B cell (primary cell): ENCODE data around the gene IFIT2. TPM values are rescaled to one million over a fixed set of nuclear protein-coding genes. Genes with fewer than 3 reads are reported as not detected.

ENCODE experiments used
- ATAC-seq: fragments of 200-7000 bp; cut with Tn5 transposase; one replicate; pipeline ENCODE4 v1.10.0; 2021; ENCODE audit warnings: low read depth, mild to moderate bottlenecking, moderate number of reproducible peaks, moderate library complexity
- CTCF ChIA-PET: fragments of 350-600 bp; sonication (Branson Sonifier 250); formaldehyde crosslinking; loops from one replicate; lab custom pipeline; 2021; ENCODE audit warnings: antibody characterized with exemption, inconsistent platforms; lab: Charles Lee
- POLR2A ChIA-PET: fragments of 350-600 bp; sonication (Branson Sonifier 250); formaldehyde crosslinking; loops from one replicate; lab custom pipeline; 2021; ENCODE audit warnings: antibody characterized with exemption; lab: Charles Lee
- DNase-seq: peaks from one replicate; pipeline ENCODE4 v3.0.0; 2013
- H2AFZ ChIP-seq: 2 replicates; pipeline ENCODE4 v1.6.1; 2012; ENCODE audit warnings: mild to moderate bottlenecking, low read depth, low read length; ENCODE audit not compliant: insufficient read depth, poor library complexity, severe bottlenecking
- H3K27ac ChIP-seq, 2 donors: 1 replicate in 1 of 2; 2 replicates in 1 of 2; pipeline ENCODE4 v1.5.1; 2012 to 2013; ENCODE audit warnings: low read length in 2 of 2, mild to moderate bottlenecking in 2 of 2, moderate library complexity in 1 of 2
- H3K27me3 ChIP-seq, 4 experiments: fragments of 200-600 bp in 1 of 4; sonication (generic) in 1 of 4; replicated peaks in 1 of 4; 1 replicate in 2 of 4; 2 replicates in 2 of 4; pipeline versions ENCODE4 v1.6.1 to v1.7.0; 2013 to 2016; ENCODE audit warnings: low read length in 3 of 4, mild to moderate bottlenecking in 2 of 4, mixed read lengths in 1 of 4, moderate library complexity in 1 of 4; ENCODE audit not compliant: insufficient read depth in 4 of 4, control insufficient read depth in 3 of 4; ENCODE audit errors: control extremely low read depth in 1 of 4
- H3K36me3 ChIP-seq, 2 experiments: replicated peaks in 1 of 2; 1 replicate in 1 of 2; 2 replicates in 1 of 2; pipeline versions ENCODE4 v1.6.1 to v1.7.1; 2013; ENCODE audit warnings: low read length in 1 of 2; ENCODE audit not compliant: insufficient read depth in 2 of 2, control insufficient read depth in 1 of 2; ENCODE audit errors: control extremely low read depth in 1 of 2, extremely low read depth in 1 of 2
- H3K4me1 ChIP-seq, 2 donors: fragments of 200-600 bp in 1 of 2; sonication (generic) in 1 of 2; 1 replicate in 1 of 2; 2 replicates in 1 of 2; pipeline versions ENCODE4 v1.5.1 to v1.6.1; 2013 to 2017; ENCODE audit warnings: low read length in 2 of 2; ENCODE audit not compliant: control insufficient read depth in 2 of 2, insufficient read depth in 2 of 2
- H3K4me2 ChIP-seq: replicated peaks from 2 replicates; pipeline ENCODE3; 2012; ENCODE audit warnings: mild to moderate bottlenecking, low read depth, low read length; ENCODE audit not compliant: poor library complexity, severe bottlenecking
- H3K4me3 ChIP-seq, 5 experiments: fragments of 200-600 bp in 1 of 5; sonication (generic) in 1 of 5; 1 replicate in 3 of 5; 2 replicates in 2 of 5; pipeline versions ENCODE4 v1.5.1 to v1.7.0; 2011 to 2016; ENCODE audit warnings: low read length in 4 of 5, mild to moderate bottlenecking in 4 of 5, low read depth in 2 of 5, control low read depth in 1 of 5, moderate library complexity in 1 of 5; ENCODE audit not compliant: insufficient read depth in 1 of 5; ENCODE audit errors: control extremely low read depth in 1 of 5, extremely low read depth in 1 of 5
- H3K79me2 ChIP-seq: fragments of 200-600 bp; sonication (generic); one replicate; pipeline ENCODE4 v1.6.0; 2016; ENCODE audit warnings: low read length; ENCODE audit not compliant: control insufficient read depth, insufficient read depth
- H3K9ac ChIP-seq: fragments of 200-600 bp; sonication (generic); 2 replicates; pipeline ENCODE4 v1.6.1; 2017; ENCODE audit warnings: mild to moderate bottlenecking, low read length, moderate library complexity
- H3K9me3 ChIP-seq, 3 donors: one replicate each; pipeline versions ENCODE4 v1.6.1 to v1.7.1; 2013; ENCODE audit warnings: low read length in 2 of 3; ENCODE audit not compliant: control insufficient read depth in 2 of 3, insufficient read depth in 1 of 3; ENCODE audit errors: control extremely low read depth in 1 of 3
- H4K20me1 ChIP-seq: 2 replicates; pipeline ENCODE4 v1.6.0; 2012; ENCODE audit warnings: mild to moderate bottlenecking, low read length; ENCODE audit not compliant: insufficient read depth, control insufficient read depth, poor library complexity, severe bottlenecking
- H3K27ac Mint-ChIP-seq: one replicate; pipeline ENCODE4 v1.8.0; 2021; ENCODE audit warnings: mixed read lengths
- H3K27me3 Mint-ChIP-seq: one replicate; pipeline ENCODE4 v1.8.0; 2021; ENCODE audit warnings: mixed read lengths
- H3K4me1 Mint-ChIP-seq: one replicate; pipeline ENCODE4 v1.8.0; 2021; ENCODE audit warnings: mixed read lengths
- H3K4me3 Mint-ChIP-seq: one replicate; pipeline ENCODE4 v1.8.0; 2021; ENCODE audit warnings: mixed read lengths
- H3K9me3 Mint-ChIP-seq: one replicate; pipeline ENCODE4 v1.8.0; 2022; ENCODE audit warnings: mixed read lengths; ENCODE audit not compliant: insufficient read depth
- CTCF ChIP-seq: fragments of 200-600 bp; IDR thresholded peaks from one replicate; pipeline ENCODE4 v1.8.0; 2022; ENCODE audit warnings: antibody characterized with exemption, mild to moderate bottlenecking
- EZH2 ChIP-seq: IDR thresholded peaks from 2 replicates; pipeline ENCODE4 v1.6.1; 2012; ENCODE audit warnings: borderline replicate concordance, low read depth, mild to moderate bottlenecking, moderate library complexity, low read length; ENCODE audit not compliant: insufficient read depth, poor library complexity, severe bottlenecking
- WGBS: methylation state at CpG from one replicate; pipeline ENCODE4 v1.1.5; 2013; ENCODE audit warnings: missing lambda C conversion rate; ENCODE audit not compliant: insufficient coverage; 5-methylcytosine and 5-hydroxymethylcytosine counted together
- intact Hi-C: fragments of 100-400 bp; cut with micrococcal nuclease; formaldehyde crosslinking; loops from one replicate; pipeline ENCODE4 v1.10.0; 2022
- polyA plus RNA-seq: library from polyadenylated mRNA; depleted of rRNA; stranded (reverse); fragments of >200 nt; gene quantifications from 2 replicates; pipeline ENCODE4 v1.2.3, GENCODE V29; 2012
- total RNA-seq, 2 donors: library from RNA; stranded (reverse); fragments of 120-200 nt in 1 of 2; gene quantifications; 1 replicate in 1 of 2; 2 replicates in 1 of 2; pipeline versions ENCODE4 v1.2.3 to v1.2.4, GENCODE V29; 2013 to 2022

IFIT2 gene
- total and polyA plus RNA-seq, 2 donors (not counting 1 experiment from before 2014, with no cell fraction given): 3.6 to 12.4 TPM

DNA sequence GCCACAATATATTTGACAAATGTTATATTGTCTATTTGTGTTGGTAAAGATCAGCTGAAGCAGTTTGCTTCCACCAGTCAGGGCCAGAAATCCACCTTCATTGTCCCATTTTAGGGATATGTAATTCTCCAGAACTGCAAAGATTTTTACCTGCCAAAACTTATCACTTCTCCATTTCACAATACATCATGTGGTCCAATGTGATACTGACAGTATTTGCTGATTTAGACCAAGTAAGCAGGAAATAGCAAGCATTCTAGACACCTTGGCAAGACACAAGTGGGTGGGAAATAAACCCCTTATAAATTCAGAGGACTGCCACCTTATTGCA, 31.7 kb upstream of the IFIT2 start:
- Mint-ChIP-seq H3K27me3 (peaks cover 3% of the 10 kb centered on the region), H3K4me1 (no peaks in the 10 kb centered on the region), H3K4me3 (no peak overlapping the region), H3K27ac (no peak overlapping the region), H3K9me3 (no peaks in the 10 kb centered on the region)
- intact Hi-C loops: no loop called here
- Histone ChIP-seq H3K79me2 (no peaks in the 10 kb centered on the region), H3K27me3 (peaks cover 0 to 4% (median 0%) of the 10 kb centered on the region in 4 experiments), H4K20me1 (no peaks in the 10 kb centered on the region), H2AFZ (no peak overlapping the region), H3K36me3 (no peaks in the 10 kb centered on the region), H3K27ac (no peak overlapping the region), H3K4me1 (no peaks in the 10 kb centered on the region), H3K4me3 (no peak overlapping the region), H3K4me2 (no peak overlapping the region), H3K9me3 (no peaks in the 10 kb centered on the region), H3K9ac (no peak overlapping the region)
- ChIA-PET POLR2A (no interaction called here), CTCF (interaction anchor here (0.5 to 0.9 kb wide), 2 partner anchors 24 to 293 kb away, joined by 3 to 4 read pairs; no protein-coding TSS in a partner anchor)
- DNase-seq (no peak), ATAC-seq (no peak)
- TF ChIP-seq CTCF (no peak), EZH2 (no peak)

DNA sequence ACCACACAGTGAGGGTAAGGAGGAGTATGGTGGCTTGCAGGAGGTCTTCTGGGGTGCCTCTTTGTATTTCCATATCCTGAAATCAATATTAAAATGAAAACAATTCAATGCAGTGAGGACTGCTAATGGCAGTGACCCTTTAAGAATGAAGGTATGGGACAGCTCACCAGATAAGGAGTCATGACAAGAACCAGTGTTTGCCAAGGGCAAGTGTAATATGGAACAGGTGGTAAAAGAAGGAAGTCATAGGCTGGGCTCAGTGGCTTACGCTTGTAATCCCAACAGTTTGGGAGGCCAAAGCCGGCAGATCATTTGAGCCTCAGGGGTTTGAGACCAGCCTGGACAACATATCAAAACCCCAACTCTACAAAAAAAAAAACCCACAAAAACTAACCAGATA, 30.3 kb upstream of the IFIT2 start:
- no peak overlapping the region for H3K27ac Mint-ChIP-seq
- TF ChIP-seq CTCF: no peak
- TF ChIP-seq EZH2: no peak
- no peak overlapping the region for H3K4me3 ChIP-seq
- no peak overlapping the region for H2AFZ ChIP-seq
- no peak overlapping the region for H3K27ac ChIP-seq
- intact Hi-C loops: no loop called here
- peaks cover 0 to 4% (median 0%) of the 10 kb centered on the region in 4 experiments for H3K27me3 ChIP-seq
- WGBS: 80% methylated on average over 1 of the region's 2 CpGs
- no peak overlapping the region for H3K4me2 ChIP-seq
- DNase-seq (no peak), ATAC-seq (no peak)
- POLR2A ChIA-PET: no interaction called here
- peaks cover 3% of the 10 kb centered on the region for H3K27me3 Mint-ChIP-seq
- no peaks in the 10 kb centered on the region for H3K4me1 Mint-ChIP-seq
- H3K79me2 ChIP-seq: no peaks in the 10 kb centered on the region
- H3K36me3 ChIP-seq: no peaks in the 10 kb centered on the region
- CTCF ChIA-PET: interaction anchor here (1.3 kb wide), 1 partner anchor 97 kb away, joined by 3 read pairs; no protein-coding TSS in a partner anchor
- no peak overlapping the region for H3K4me3 Mint-ChIP-seq
- no peaks in the 10 kb centered on the region for H4K20me1 ChIP-seq
- no peaks in the 10 kb centered on the region for H3K4me1 ChIP-seq
- no peak overlapping the region for H3K9ac ChIP-seq
- H3K9me3 ChIP-seq: no peaks in the 10 kb centered on the region
- H3K9me3 Mint-ChIP-seq: no peaks in the 10 kb centered on the region
